Adrenal gland (tissue), 12 donors: ENCODE measurements around the gene SPRED2. TPM values are rescaled to one million over a fixed set of nuclear protein-coding genes. Genes with fewer than 3 reads are reported as not detected.

Experiments used
- DNase-seq, 7 donors: peaks; one replicate each; pipeline ENCODE4 v3.0.0-alpha.2; 2019 to 2020
- H3K27ac ChIP-seq, 5 donors: fragments of 200-600 bp; sonication (generic) in 4 of 5; 1 replicate in 3 of 5; 2 replicates in 2 of 5; pipeline versions ENCODE4 v1.5.1 to v1.8.0; 2016 to 2020; ENCODE audit warnings: mild to moderate bottlenecking in 1 of 5
- H3K27me3 ChIP-seq: fragments of 200-600 bp; 2 replicates; pipeline ENCODE4 v1.8.0; 2021
- H3K36me3 ChIP-seq, 2 donors: fragments of 200-600 bp; replicated peaks in 1 of 2; 1 replicate in 1 of 2; 2 replicates in 1 of 2; pipeline versions ENCODE4 v1.5.1 to v1.8.0; 2018 to 2022
- H3K4me1 ChIP-seq, 2 donors: fragments of 200-600 bp; replicated peaks in 1 of 2; 1 replicate in 1 of 2; 2 replicates in 1 of 2; pipeline versions ENCODE4 v1.5.1 to v1.8.0; 2018 to 2021
- H3K4me3 ChIP-seq, 4 donors: fragments of 200-600 bp; sonication (generic) in 3 of 4; one replicate each; pipeline ENCODE4 v1.5.1; 2016 to 2018
- H3K9me3 ChIP-seq, 3 donors: fragments of 200-600 bp; sonication (generic) in 1 of 3; replicated peaks in 1 of 3; 1 replicate in 2 of 3; 2 replicates in 1 of 3; pipeline versions ENCODE4 v1.5.1 to v1.8.0; 2016 to 2021
- CTCF ChIP-seq, 6 experiments: fragments of 450-650 bp in 4 of 6; fragments of 200-600 bp in 2 of 6; sonication (generic) in 1 of 6; IDR thresholded peaks; 1 replicate in 5 of 6; 2 replicates in 1 of 6; pipeline versions ENCODE4 v1.5.1 to v1.8.0; 2016 to 2021; ENCODE audit warnings: antibody characterized with exemption in 6 of 6, mild to moderate bottlenecking in 2 of 6, moderate library complexity in 1 of 6
- POLR2A ChIP-seq, 2 donors: fragments of 450-650 bp; IDR thresholded peaks; one replicate each; pipeline ENCODE4 v1.6.1; 2017; ENCODE audit warnings: antibody characterized with exemption in 2 of 2, mild to moderate bottlenecking in 2 of 2, moderate library complexity in 1 of 2
- WGBS, 4 donors: extraction: QIAGEN DNeasy Blood & Tissue Kit in 2 of 4; methylation state at CpG; one replicate each; pipeline versions ENCODE4 v1.1.5 to v1.1.7; 2013 to 2017; 5-methylcytosine and 5-hydroxymethylcytosine counted together
- intact Hi-C, 2 donors: fragments of 100-400 bp; cut with DNase I; formaldehyde crosslinking; loops; one replicate each; pipeline versions ENCODE4 v1.14.1 to v1.15.0; 2022 to 2023
- polyA plus RNA-seq, 3 donors: library from polyadenylated mRNA; stranded (reverse); fragments of 200-250 nt in 2 of 3; fragments of 350-450 nt in 1 of 3; fragmentation: Illumina TruSeq in 1 of 3; extraction: RNeasy Lipid Tissue Mini Kit (QIAGEN cat#74804) in 1 of 3; gene quantifications; one replicate each; pipeline ENCODE4 v1.2.3, GENCODE V29; 2013 to 2014
- total RNA-seq, 9 donors: library from RNA; depleted of rRNA in 4 of 9; stranded (reverse); fragments of >200 nt in 4 of 9; fragments of 120-200 nt in 1 of 9; fragmentation: NEBNext Ultra II Directional in 1 of 9; extraction: Animal tissue kit (Norgen Biotek cat#: 25700) in 1 of 9; gene quantifications; one replicate each; pipeline versions ENCODE4 v1.1.0 to v1.2.4, GENCODE V29; 2013 to 2023
- donor health status: healthy with polysubstance abuse.
- donor health status: Bipolar disorder and iron deficiency.
- donor health status: DM: yes; HTN: yes; CAD: no.
- donor health status: DM: no; HTN: no; CAD: no.
- donor health status: DM: no; HTN: no; CAD: no.
- donor health status: DM: yes; HTN: yes; CAD: no.

The SPRED2 gene
- total and polyA plus RNA-seq, 12 donors, result 5.2 to 28.4 (median 16.0) TPM

GRCh38 chr2:65396348-65397026 is 35.9 kb downstream of the SPRED2 start:
- TF ChIP-seq POLR2A (IDR thresholded peaks at IDR 0.05), result no peak
- Histone ChIP-seq H3K4me3 (no peak overlapping the region), H3K36me3 (no peaks in the 10 kb centered on the region), H3K27me3 (no peaks in the 10 kb centered on the region), H3K27ac (no peak overlapping the region), H3K9me3 (no peaks in the 10 kb centered on the region), H3K4me1 (peaks cover 8 to 23% of the 10 kb centered on the region in 2 donors)
- intact Hi-C loops, result no loop called here
- DNase-seq, result no peak
- WGBS, 4 donors, result 75 to 76% (median 76%) methylated on average over 7 of the region's 7 CpGs

DNA sequence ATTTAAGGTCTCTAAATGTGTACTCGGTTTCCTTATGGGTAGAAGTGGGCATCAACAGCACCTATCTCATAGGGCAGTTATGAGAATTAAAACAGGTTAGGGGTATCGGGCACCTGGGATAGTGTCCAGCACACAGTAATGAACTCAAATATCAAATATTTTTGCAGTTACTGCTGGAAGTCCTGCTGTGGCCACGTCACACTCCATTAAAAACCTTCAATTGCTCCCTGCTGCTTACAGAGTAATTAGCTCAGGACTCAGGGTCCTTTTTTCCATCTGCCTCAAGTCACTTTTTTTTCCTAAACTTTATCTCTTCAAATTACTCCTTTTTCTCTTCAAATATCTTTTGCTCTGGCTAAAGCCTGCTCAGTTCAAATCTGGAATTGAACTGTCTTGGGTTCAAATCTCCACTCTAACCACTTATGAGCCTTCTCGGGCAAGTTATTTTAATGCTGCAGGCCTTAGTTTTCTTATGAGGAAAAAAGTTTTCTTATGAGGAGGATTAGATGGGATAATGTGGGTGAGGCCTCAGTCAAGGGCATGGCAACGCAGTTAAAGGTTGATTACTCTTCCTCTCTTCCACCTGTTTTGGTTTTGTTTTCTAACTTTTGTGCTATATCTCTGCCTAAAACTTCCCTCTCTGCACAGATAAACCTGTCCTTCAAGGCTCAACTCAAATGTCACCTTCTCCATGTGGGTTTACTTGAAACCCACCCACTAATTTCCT is 36.6 kb downstream of the SPRED2 start:
- no peak for TF ChIP-seq CTCF (IDR thresholded peaks at IDR 0.05)
- TF ChIP-seq POLR2A (IDR thresholded peaks at IDR 0.05), result no peak
- Histone ChIP-seq H3K4me3 (no peak overlapping the region), H3K27ac (no peak overlapping the region), H3K27me3 (no peaks in the 10 kb centered on the region), H3K9me3 (no peaks in the 10 kb centered on the region), H3K4me1 (peaks cover 8 to 23% of the 10 kb centered on the region in 2 donors), H3K36me3 (no peaks in the 10 kb centered on the region)
- intact Hi-C loops, result no loop called here
- 70 to 93% (median 85%) methylated on average over 5 of the region's 5 CpGs for WGBS, 4 donors
- no peak for DNase-seq

DNA sequence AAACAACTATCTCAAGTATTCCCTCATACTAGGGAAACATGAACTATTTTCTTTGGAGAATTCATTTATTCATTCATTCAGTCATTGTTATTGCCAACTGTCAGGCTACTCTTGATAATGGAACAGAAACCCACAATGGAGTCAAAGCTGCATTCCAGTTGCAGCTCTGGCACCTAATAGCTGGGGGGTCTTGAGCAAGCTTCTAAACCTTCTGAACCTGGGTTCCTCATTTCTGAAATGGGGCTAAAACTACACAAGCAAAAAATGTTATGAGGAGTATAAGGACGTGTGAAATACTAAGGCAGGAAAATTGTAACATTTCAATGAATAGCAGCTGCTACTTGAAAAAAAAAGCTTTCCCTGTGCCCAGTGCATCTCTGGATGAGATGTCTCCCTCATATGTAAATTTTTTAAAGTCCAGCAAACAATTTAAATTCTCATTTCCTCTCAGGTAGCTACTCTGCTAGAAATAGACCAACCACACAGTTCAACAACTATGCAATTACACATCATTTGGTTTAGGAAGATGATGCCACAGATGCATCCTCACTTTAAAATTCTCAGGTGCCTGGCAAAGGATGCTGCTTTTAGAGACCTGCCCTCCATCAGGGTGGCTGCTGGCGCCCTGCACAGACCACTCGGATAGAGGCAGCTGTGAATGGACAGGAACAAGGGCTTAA is 38.5 kb downstream of the SPRED2 start:
- Histone ChIP-seq H3K4me3 (no peak overlapping the region), H3K27ac (no peak overlapping the region), H3K9me3 (no peaks in the 10 kb centered on the region), H3K36me3 (no peaks in the 10 kb centered on the region), H3K4me1 (peaks cover 8 to 30% of the 10 kb centered on the region in 2 donors), H3K27me3 (no peaks in the 10 kb centered on the region)
- intact Hi-C loops, result no loop called here
- TF ChIP-seq POLR2A (IDR thresholded peaks at IDR 0.05) (no peak), CTCF (IDR thresholded peaks at IDR 0.05) (no peak)
- DNase-seq, result no peak
- WGBS, 4 donors, result 63 to 81% (median 76%) methylated on average over 3 of the region's 3 CpGs

GRCh38 chr2:65393046-65393445 is 39.4 kb downstream of the SPRED2 start:
- Histone ChIP-seq H3K4me3 (no peak overlapping the region), H3K36me3 (no peaks in the 10 kb centered on the region), H3K27ac (no peak overlapping the region), H3K4me1 (peaks cover 8 to 29% of the 10 kb centered on the region in 2 donors), H3K27me3 (no peaks in the 10 kb centered on the region), H3K9me3 (no peaks in the 10 kb centered on the region)
- TF ChIP-seq POLR2A (IDR thresholded peaks at IDR 0.05) (no peak), CTCF (IDR thresholded peaks at IDR 0.05) (no peak)
- 77 to 85% (median 79%) methylated on average over 3 of the region's 3 CpGs for WGBS, 4 donors
- intact Hi-C loops, result no loop called here
- DNase-seq, result no peak
